ENCODE results near the gene PHC3.

The PHC3 gene

GRCh38 chr3:170189398-170190256 is 8.1 kb upstream of the PHC3 start:
- peak in 1 of 56 donors; percentile 20 for DNase-seq

DNA sequence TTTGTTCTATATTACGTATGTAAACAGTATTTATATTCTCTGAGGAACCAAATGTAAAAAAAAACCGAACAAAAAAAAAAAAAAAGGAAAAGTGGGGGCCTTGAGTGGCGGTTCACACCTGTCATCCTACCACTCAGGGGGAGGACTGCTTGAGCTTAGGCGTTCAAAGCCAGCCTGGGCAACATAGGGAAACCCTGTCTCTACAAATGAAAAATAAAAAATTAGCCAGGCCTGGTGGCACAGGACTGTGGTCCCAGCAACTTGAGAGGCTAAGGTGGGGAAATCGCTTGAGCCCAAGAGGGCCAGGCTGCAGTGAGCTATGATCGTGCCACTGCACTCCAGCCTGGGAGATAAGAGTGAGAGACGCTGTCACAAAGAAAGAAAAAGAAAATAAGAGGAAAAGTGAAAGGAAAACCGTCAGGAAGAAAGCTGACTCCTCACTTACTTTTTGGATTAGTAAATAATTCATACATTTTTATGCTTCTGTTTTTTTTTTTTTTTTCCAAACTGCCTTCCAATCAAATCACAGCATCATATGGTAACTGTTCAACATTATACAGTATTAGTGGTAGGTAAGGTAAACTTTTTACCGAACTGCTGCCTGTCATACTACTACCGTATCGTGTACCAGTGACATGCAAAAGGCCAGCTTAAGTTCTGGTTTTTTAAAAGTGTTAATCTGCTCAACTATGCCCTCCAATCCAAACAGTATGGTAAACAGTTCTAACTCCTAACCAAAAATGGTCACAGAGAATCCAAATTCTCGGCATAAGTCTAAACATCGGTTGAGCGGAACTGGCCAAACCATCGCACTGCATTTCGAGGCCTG is 1.2 kb downstream of the PHC3 start:
- DNase-seq: no peak

DNA sequence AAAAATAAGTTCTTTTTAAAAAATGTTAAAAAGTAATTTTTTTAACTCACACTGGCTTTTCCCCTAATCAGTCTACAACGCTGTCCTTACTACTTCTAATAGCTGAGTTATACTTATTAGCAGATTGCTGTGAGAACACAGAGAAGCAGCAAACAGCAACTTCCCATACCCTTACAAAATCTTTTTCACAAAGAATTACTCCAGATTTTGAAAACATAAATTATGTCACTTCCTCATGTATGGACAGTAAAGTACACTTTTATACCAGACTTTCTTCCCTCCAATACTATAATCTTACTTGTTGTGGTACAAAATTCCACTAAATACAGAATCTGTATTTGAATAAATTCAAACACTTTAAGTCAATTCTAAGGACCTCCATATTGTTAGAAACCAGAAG is 2.1 kb downstream of the PHC3 start:
- no peak for DNase-seq

GRCh38 chr3:170178651-170179050 is 2.9 kb downstream of the PHC3 start:
- DNase-seq: no peak

- DNase-seq: no peak
Measured at GRCh38 chr3:170171563-170171962, 10.0 kb downstream of the PHC3 start.

DNA sequence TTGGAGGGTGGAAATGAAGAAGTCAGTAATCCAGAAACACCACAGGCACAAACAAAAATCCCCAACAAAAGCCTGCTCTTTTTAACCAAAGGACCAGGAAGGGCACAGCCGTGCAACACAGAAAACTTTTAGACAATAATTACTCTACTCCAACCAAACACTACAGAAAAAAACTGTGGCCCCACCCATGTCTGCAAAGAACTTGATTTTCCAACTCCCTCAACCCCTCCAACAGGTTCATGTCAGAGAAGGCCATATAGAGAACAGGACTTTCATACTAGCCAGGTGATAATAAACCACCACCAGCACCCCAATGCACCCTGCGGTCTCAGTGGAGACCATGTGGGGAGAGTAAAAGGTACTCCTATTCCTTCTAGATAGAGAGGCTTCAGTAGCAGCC is 16.8 kb downstream of the PHC3 start:
- DNase-seq: no peak

GRCh38 chr3:170163956-170164645 is 17.4 kb downstream of the PHC3 start:
- DNase-seq: no peak

DNA sequence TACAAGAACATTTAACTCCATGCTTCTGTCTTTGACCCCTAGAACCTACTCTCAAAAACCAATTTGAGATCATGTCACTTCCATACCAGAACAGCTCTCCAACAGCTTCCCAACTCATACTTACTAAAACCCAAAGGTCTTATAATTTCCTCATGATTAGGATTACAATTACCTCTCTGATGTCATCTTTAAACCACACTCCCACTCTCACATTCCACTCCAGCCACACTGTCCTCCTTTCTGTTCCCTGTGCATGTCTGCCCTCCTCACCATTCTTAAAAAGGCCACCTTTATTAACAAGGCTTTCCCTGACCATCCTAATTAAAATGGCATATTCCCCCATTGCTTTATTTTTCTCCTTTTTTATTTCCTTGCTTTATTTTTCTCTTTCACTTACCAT is 18.9 kb downstream of the PHC3 start:
- DNase-seq: no peak

- no peak for DNase-seq
Measured at GRCh38 chr3:170162052-170162451, 19.5 kb downstream of the PHC3 start.

GRCh38 chr3:170159933-170160332 is 21.6 kb downstream of the PHC3 start:
- DNase-seq: no peak

DNA sequence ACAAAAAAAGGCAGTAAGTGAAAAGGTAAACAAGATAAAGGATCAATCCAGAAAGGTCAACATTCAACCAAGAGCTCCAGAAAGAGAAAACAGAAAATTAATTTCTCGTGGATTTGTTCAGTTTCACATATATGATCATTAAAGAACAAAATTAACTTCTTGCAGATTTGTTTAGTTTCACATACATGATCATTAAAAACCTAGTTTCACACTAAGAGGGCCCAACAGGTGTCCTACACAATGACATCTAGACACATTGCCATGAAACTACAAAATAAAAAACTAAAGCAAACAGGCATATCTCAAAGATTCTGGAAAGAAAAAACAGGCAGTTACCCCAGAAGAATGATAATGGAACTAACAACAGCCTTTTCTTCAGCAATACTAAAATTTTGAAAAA is 22.1 kb downstream of the PHC3 start:
- DNase-seq: no peak

DNA sequence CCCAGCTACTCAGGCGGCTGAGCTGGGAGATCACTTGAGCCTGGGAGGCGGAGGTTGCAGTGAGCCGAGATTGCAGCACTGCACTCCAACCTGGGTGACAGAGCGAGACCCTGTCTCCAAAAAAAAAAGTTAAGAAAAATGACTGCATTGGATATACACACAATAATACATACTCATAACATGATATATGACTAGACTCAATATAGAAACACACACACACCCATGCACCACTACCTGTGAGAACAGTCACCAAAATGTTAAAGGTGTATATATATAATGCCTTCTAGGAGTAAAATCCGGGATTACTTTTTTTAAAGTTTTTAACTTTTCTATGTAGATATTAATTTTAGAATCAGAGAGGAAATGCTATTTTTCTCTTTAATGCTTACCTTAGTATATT is 25.9 kb downstream of the PHC3 start:
- DNase-seq: no peak

GRCh38 chr3:170154569-170155143 is 26.9 kb downstream of the PHC3 start:
- DNase-seq: no peak

- DNase-seq: no peak
Measured at GRCh38 chr3:170154084-170154483, 27.4 kb downstream of the PHC3 start.

GRCh38 chr3:170151536-170151935 is 30.0 kb downstream of the PHC3 start:
- DNase-seq: no peak

DNA sequence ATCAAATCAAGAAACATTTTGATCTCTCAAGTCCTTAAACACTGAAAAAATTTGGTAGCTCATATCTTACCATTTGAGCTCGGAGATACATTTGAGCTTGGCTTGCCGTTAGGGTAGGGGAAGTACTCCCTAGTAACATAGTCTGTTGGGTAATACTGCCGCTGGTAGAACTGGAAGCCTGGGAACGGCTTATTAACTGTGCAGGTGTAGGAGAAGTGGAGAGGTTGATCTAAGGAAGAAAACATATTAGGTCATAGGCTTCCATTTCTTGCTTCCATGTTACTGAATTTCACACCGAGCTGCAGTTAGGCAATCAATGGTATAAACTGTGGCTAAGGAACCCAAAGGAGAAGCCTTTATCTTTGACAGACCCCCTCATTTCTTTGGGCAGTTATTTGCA is 32.5 kb downstream of the PHC3 start:
- no peak for DNase-seq

DNA sequence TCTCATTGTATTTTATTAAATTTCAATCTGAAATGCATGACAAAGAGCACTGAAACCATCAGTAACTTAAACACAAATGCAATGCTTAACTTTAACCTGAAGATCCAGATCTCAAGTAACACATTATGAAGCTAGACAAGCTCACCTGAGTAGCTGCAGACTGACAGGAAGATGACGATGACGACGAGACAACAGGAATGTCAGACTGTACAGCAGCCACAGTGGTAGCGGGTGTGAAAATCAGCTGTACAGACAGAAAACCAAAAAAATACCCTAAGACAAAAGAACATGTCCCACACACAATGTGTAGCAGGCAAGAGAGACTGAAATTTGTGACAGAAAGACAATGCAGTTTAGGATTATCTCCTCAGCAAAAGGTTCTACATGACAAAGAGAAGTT is 36.3 kb downstream of the PHC3 start:
- no peak for DNase-seq

GRCh38 chr3:170144437-170144843 is 37.1 kb downstream of the PHC3 start:
- no peak for DNase-seq

- DNase-seq: no peak
Measured at GRCh38 chr3:170142373-170142772, 39.2 kb downstream of the PHC3 start.

DNA sequence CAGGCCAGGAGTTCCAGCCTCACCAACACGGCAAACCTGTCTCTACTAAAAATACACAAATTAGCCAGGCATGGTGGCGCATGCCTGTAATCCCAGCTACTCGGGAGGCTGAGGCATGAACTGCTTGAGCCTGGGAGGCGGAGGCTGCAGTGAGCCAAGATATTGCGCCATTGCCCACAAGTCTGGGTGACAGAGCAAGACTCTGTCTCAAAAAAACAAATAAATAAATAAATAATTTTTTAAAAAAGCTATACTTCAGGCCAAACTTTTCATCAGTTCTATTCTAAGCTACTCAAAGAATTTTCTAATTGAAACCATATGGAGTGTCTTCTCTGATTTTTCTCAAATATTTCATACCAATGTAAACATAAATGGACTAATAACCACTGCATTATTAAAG is 43.5 kb downstream of the PHC3 start:
- no peak for DNase-seq

GRCh38 chr3:170132335-170132734 is 49.2 kb downstream of the PHC3 start:
- no peak for DNase-seq

GRCh38 chr3:170130532-170130931 is 51.0 kb downstream of the PHC3 start:
- DNase-seq: no peak
